HG02852 (cell line): ENCODE measurements around the gene TTR.
A peak's percentile ranks its signal among the peaks of the same experiment; 100 is the strongest.

ENCODE experiments used
- ATAC-seq: cut with Tn5 transposase; IDR thresholded peaks from one replicate; pipeline ENCODE4 v1.9.1; 2021; ENCODE audit warnings: mild to moderate bottlenecking, moderate library complexity; ENCODE audit not compliant: unreplicated experiment

Gene TTR

GRCh38 chr18:31591628-31592027, at the start of gene TTR:
Gene TTR (plus strand): TSS chr18:31591877. CDS start chr18:31591903, 26 bp downstream.
- no peak for ATAC-seq

GRCh38 chr18:31546476-31546875, 45.2 kb upstream of the TTR start:
- ATAC-seq: no peak

- ATAC-seq: no peak
Measured at GRCh38 chr18:31548853-31549252, 42.8 kb upstream of the TTR start.

- ATAC-seq: no peak
Measured at GRCh38 chr18:31549416-31549815, 42.3 kb upstream of the TTR start.

GRCh38 chr18:31551883-31552282, 39.8 kb upstream of the TTR start:
- no peak for ATAC-seq

GRCh38 chr18:31553800-31554199, 37.9 kb upstream of the TTR start:
- ATAC-seq: no peak

DNA sequence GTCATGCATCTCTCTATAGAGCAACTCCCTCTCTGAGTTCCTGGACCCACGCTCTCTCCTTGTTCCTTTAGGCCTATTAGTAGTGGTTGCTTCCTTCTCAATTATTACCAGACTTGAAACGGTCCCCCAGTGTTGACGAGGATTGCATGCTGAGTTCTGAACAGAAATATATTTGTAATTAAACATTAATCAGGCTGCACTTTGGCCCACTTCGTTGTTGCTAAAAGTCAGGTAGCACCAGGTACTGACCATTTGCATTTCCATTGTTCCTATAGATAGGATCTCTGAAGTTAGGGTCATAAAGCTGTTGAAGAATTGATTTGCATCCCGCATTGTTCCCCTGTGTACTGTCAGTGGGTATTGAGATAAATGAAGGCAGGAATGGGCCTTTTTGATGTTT, 36.9 kb upstream of the TTR start:
- no peak for ATAC-seq

DNA sequence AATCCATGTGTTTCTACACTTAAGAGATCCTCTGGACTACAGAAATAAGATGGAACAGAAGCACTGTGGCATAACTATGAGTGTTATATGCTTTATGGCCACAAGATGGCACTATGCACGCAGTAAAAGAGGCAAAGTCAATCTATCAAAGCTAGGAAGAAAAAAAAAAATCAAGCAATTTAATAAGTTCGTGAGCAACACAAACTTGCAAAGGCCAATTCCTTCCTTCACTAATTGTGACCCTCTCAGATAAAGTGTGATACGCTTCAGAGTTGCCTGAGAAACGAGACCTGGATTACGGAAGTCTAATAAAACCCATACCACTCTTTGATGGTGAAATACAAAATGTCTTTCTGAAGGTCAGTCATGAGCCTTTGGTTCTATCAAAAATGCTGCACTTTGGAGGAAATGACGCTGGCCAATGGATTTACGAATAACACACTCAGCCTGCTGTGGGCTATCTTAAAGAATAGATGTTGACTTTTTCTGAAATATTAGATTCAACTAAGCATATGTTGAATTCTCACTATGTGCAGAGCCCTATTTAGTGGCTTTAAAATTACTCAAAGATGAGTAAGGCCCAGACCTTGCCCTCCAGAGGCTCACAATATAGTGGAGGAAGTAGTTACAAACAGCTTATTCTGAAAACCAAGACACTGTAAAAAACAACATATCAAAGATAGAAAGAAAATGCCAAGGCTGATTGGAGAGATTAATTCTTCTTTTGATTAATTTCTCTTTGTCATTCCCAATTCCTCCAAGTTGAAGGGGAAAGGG, 35.5 kb upstream of the TTR start:
- ATAC-seq: peak; percentile 76

DNA sequence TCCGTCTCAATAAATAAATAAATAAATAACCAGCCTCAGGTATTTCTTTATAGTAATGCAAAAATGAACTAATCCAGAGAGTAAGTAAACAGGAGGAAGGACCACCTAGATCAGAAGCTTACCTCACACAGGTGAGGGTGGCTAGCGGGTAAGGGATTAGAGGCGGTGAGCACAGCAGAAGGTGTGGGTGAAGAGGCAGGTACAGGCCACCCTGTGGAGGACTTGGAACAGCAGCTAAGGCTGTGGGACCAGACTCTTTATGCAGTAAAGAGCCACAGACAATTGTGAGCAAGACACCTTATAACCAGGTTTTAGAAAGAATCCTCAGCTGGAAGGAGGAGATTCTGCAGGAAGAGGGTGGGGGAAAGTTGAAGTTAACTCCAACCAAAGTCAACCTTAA, 34.2 kb upstream of the TTR start:
- no peak for ATAC-seq

DNA sequence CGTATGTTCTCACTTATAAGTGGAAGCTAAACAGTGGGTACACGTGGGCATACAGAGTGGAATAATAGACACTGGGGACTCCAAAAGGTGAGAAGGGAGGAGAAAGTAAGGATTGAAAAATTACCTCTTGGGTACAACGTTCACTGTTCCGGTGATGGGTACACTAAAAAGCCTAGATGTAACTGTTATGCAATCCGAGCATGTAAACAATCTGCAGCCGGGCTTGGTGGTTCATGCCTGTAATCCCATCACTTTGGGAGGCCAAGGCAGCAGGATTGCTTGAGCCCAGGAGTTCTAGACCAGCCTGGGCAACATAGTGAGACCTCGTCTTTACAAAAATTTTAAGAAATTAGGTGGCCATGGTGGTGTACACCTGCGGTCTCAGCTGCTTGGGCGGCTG, 33.1 kb upstream of the TTR start:
- ATAC-seq: no peak

GRCh38 chr18:31562726-31563125, 29.0 kb upstream of the TTR start:
- no peak for ATAC-seq

GRCh38 chr18:31563778-31564177, 27.9 kb upstream of the TTR start:
- no peak for ATAC-seq

- no peak for ATAC-seq
Measured at GRCh38 chr18:31565345-31565744, 26.3 kb upstream of the TTR start.

DNA sequence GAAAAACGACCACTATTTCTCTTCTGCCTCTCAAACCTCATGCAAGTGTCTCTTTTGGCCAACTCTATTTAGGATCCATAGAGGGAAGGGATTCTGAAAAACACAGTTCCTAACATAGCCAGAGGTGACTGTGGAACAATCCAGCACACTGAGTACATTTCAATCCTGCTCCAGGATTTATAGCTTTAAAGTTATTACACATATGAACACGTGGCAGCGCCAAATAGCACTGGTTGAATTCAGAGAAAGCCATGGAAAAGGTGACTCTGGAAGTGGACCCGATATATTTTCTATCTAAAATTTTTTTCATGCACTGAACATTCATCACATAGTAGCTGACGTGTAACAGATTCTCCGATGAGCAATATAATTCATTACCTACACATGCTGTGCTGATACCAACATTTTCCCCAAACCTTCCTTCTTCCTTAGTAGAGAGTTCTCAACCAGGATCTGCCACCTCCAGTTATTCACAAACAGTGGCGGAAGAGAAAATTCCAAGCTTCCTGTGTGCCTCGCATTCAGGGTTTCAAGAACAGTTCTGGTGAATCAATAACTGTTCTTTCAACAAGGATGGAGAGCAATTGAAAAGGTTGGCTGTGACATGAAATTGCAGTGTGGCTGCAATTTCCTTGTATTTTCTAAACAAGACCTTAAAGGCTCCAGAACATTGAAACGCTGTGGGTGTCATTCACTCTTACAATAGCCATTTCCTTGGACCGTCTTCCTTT, 25.7 kb upstream of the TTR start:
- ATAC-seq: no peak

DNA sequence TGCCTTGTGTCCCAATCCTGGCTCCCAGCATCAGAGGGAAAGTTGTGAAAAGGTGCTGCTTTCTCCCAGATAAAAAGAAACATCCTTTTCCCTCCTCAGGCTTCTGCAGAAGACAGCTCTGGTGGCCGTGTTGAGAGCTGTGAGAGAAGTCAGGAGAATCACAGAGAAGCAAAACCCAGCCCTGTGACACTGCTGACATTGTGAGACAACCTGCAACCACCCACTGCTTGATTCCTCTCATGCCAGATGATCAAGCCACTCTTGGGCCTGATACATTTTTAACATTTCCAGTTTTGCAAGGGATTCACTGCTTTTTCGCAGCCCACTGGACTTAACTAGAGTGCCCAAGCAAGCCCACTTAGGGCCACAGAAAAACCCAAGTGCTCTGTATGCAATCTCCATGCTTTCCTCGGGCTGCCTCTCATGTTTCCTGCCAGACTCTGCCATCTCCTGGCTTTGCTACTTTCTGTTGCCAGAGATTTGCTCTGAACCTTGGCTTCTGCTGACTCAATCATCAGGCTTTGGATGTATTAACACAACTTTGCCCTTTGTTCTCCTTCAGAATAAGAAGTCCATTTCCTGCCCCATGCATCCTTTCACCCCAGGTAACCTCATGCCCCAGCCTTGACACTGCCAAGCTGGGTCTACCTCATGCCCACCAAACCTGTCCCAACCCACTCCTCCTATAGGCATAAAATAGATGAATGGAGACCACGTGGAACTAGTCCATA, 24.9 kb upstream of the TTR start:
- ATAC-seq: no peak

DNA sequence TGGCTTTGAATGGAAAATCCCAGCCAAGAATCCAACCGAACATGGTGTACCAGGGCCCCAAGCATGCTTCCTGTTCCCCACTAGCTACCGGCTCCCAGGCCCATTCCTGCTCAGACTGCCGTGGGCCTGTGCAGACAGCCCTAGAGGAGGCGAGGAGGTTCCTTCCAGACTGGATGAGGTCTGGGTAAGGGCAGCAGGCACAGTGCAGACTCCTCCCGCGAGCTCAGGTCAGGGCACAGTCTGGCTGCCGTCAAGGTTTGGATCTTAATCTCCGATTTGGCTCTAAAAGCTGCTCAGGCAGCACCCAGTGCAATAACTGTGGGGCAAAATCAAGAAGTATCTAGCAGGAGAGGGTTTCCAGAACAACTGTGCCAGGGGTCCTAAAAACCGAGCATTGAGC, 19.3 kb upstream of the TTR start:
- no peak for ATAC-seq

- no peak for ATAC-seq
Measured at GRCh38 chr18:31573051-31573450, 18.6 kb upstream of the TTR start.

- ATAC-seq: no peak
Measured at GRCh38 chr18:31574359-31574758, 17.3 kb upstream of the TTR start.

DNA sequence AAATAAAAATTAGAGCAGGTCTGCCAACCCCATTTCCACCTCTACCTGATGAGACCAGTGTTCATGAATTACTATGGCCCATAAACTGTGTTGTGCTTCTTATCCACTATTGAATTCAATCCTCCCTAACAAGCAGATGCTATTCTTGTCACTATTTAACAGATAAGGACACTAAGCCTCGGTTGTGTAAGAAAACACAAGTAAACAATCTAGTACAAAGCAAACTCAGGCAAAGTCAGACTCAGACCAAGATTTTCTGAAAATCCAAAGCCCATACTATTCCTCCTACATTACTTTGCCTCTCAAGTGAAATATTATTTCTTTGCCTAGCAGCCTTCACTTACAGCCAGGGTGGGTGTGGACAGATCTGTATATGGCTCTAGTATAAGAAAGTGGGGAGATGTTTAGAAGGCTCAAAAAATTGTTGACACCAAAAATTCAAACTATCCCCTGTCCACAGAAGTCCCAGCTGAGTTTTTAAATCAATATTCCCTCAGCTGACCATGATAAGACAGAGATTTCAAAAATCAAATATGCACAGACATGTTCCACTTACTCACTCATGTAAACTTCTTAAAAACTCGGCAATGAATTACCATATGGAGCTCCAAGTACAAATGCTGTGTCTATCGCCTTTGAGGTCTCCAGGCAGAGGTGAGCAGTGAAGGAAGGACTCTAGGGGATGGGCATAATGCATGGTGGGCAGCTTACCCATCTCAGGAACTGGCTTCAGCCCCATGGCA, 16.0 kb upstream of the TTR start:
- ATAC-seq: no peak

DNA sequence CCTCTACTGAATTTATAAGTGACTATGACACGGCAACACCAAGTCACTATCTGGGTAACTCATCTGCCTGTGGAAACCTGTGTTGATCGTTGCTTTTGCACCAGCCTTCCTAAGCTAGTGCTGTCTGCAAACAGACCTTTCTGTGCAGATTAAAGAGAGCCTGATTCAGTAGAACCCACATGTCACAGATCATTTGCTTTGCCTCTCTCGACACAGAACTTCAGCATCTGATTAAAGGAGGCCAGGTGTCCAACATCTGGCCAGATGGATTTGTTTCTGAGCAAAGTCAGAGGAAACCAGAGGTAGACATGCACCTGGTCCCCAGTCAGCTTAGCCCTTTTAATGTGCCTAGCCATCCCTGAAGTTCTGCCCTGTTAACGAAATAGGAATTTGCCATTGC, 15.0 kb upstream of the TTR start:
- peak; percentile 77 for ATAC-seq

DNA sequence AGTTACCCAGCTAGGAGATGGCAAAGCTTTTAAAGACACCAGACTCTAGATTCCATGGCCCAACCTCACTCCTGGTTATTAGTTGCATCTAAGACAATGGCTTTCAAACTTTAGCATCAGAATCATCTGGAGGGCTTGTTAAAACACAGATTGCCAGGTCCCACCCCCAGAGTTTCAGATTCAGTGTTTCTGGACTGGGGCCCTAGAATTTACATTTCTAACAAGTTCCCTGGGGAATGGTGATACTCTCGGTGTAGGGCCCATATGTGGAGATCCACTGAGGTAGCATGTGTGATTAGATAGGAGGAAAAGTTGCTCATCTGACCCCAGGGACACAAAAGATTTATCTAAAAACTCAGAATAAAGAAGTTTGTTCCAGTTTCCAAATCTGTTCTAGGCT, 14.5 kb upstream of the TTR start:
- peak; percentile 30 for ATAC-seq
